GM12873 (cell line): Measurements from ENCODE around the gene HERPUD2.

ENCODE experiments used
- CTCF ChIP-seq: IDR thresholded peaks from 2 replicates; pipeline ENCODE4 v1.5.1; 2012; ENCODE audit warnings: low read depth, mild to moderate bottlenecking, moderate library complexity, low read length, control low read depth; ENCODE audit not compliant: insufficient read depth; ENCODE audit errors: missing control alignments

HERPUD2 gene

GRCh38 chr7:35700865-35701264 is 5.9 kb upstream of the HERPUD2 start:
- TF ChIP-seq CTCF, result no peak

GRCh38 chr7:35700333-35700732 is 5.4 kb upstream of the HERPUD2 start:
- TF ChIP-seq CTCF, result no peak

- no peak for TF ChIP-seq CTCF
Observed at GRCh38 chr7:35699796-35700305, 4.9 kb upstream of the HERPUD2 start.

- TF ChIP-seq CTCF, result no peak
Observed at GRCh38 chr7:35697414-35698175, 2.7 kb upstream of the HERPUD2 start.

GRCh38 chr7:35695987-35696386 is 1.1 kb upstream of the HERPUD2 start:
- TF ChIP-seq CTCF, result no peak

- no peak for TF ChIP-seq CTCF
Observed at GRCh38 chr7:35695473-35695850, 527 bp upstream of the HERPUD2 start.

GRCh38 chr7:35694161-35694783 is 663 bp downstream of the HERPUD2 start:
- no peak for TF ChIP-seq CTCF
